Measurements from ENCODE around the gene TDRD3. TPM values are rescaled to one million over a fixed set of nuclear protein-coding genes. Genes with fewer than 3 reads are reported as not detected.
"Not testable (repeated sequence)": the region's sequence is repeated elsewhere in the genome, so short reads cannot be mapped to it uniquely, and the experiment has no call there.

The TDRD3 gene
- total RNA-seq, 8 experiments from 2014 or later = 12.7 to 42.5 (median 27.6) TPM

- H3K4me1 ChIP-seq (replicated peaks in 1 of 2); H3K4me3 ChIP-seq; H3K27ac ChIP-seq; ATAC-seq (replicated peaks in 6 of 8); in situ Hi-C loops (cut with MboI; ENCODE audit: low pct_unique_long_range_greater_than_20kb in 2 of 9, low sequenced_read_pairs in 9 of 9, unreplicated experiment in 9 of 9): not testable (repeated sequence)
- 40 to 97% (median 84%) methylated on average over 1 to 3 of the region's 3 CpGs; no CpG with 5 or more reads in 4 of the 10 experiments for WGBS, 10 experiments
Measured at GRCh38 chr13:60379282-60379681, 17.7 kb upstream of the TDRD3 start.

- peak in 1 of 8 experiments; percentile 53 for ATAC-seq (replicated peaks in 6 of 8)
- H3K4me3 ChIP-seq = no peak overlapping the region
- H3K27ac ChIP-seq = no peak overlapping the region
- WGBS, 10 experiments = 20 to 100% (median 74%) methylated on average over 1 to 3 of the region's 3 CpGs
- peaks cover 0 to 9% of the 10 kb centered on the region in 2 donors for H3K4me1 ChIP-seq (replicated peaks in 1 of 2)
- in situ Hi-C loops (cut with MboI; ENCODE audit: low pct_unique_long_range_greater_than_20kb in 2 of 9, low sequenced_read_pairs in 9 of 9, unreplicated experiment in 9 of 9) = no loop called here
Measured at GRCh38 chr13:60379837-60380565, 17.0 kb upstream of the TDRD3 start.

GRCh38 chr13:60384911-60385310, 12.1 kb upstream of the TDRD3 start:
- 50 to 90% (median 81%) methylated on average over 1 to 4 of the region's 4 CpGs for WGBS, 10 experiments
- in situ Hi-C loops (cut with MboI; ENCODE audit: low pct_unique_long_range_greater_than_20kb in 2 of 9, low sequenced_read_pairs in 9 of 9, unreplicated experiment in 9 of 9) = no loop called here
- no peak overlapping the region for H3K4me3 ChIP-seq
- H3K27ac ChIP-seq = no peak overlapping the region
- ATAC-seq (replicated peaks in 6 of 8) = no peak
- H3K4me1 ChIP-seq (replicated peaks in 1 of 2) = peaks cover 0 to 9% of the 10 kb centered on the region in 2 donors

- in situ Hi-C loops (cut with MboI; ENCODE audit: low pct_unique_long_range_greater_than_20kb in 2 of 9, low sequenced_read_pairs in 9 of 9, unreplicated experiment in 9 of 9) = no loop called here
- no peak for ATAC-seq (replicated peaks in 6 of 8)
- peaks cover 0 to 9% of the 10 kb centered on the region in 2 donors for H3K4me1 ChIP-seq (replicated peaks in 1 of 2)
- 5 to 85% (median 45%) methylated on average over 1 to 2 of the region's 2 CpGs for WGBS, 10 experiments
- no peak overlapping the region for H3K27ac ChIP-seq
- H3K4me3 ChIP-seq = no peak overlapping the region
Measured at GRCh38 chr13:60386250-60386649, 10.8 kb upstream of the TDRD3 start.

- H3K27ac ChIP-seq = no peak overlapping the region
- no peak overlapping the region for H3K4me3 ChIP-seq
- no peaks in the 10 kb centered on the region for H3K4me1 ChIP-seq (replicated peaks in 1 of 2)
- in situ Hi-C loops (cut with MboI; ENCODE audit: low pct_unique_long_range_greater_than_20kb in 2 of 9, low sequenced_read_pairs in 9 of 9, unreplicated experiment in 9 of 9) = no loop called here
- no peak for ATAC-seq (replicated peaks in 6 of 8)
- WGBS, 10 experiments = 17 to 88% (median 59%) methylated on average over 1 to 3 of the region's 3 CpGs; no CpG with 5 or more reads in 4 of the 10 experiments
Measured at GRCh38 chr13:60392131-60392530, 4.9 kb upstream of the TDRD3 start.

- H3K4me1 ChIP-seq (replicated peaks in 1 of 2) = peaks cover 10 to 14% of the 10 kb centered on the region in 2 donors
- H3K27ac ChIP-seq = peak overlapping the region; percentile 91 to 95
- in situ Hi-C loops (cut with MboI; ENCODE audit: low pct_unique_long_range_greater_than_20kb in 2 of 9, low sequenced_read_pairs in 9 of 9, unreplicated experiment in 9 of 9) = no loop called here
- 0 to 3% (median 0%) methylated on average over 1 to 18 of the region's 49 CpGs; no CpG with 5 or more reads in 1 of the 10 experiments for WGBS, 10 experiments
- ATAC-seq (replicated peaks in 6 of 8) = peak; percentile 76 to 85 (median 81)
- peak overlapping the region; percentile 54 to 81 (median 65) for H3K4me3 ChIP-seq
Measured at GRCh38 chr13:60395971-60396782, 843 bp upstream of the TDRD3 start.

GRCh38 chr13:60397704-60398378, 821 bp downstream of the TDRD3 start:
- Histone ChIP-seq H3K4me1 (replicated peaks in 1 of 2) (peaks cover 10 to 14% of the 10 kb centered on the region in 2 donors), H3K27ac (peak overlapping the region; percentile 91 to 95), H3K4me3 (peak overlapping the region; percentile 54 to 81 (median 65))
- ATAC-seq (replicated peaks in 6 of 8) = peak; percentile 40 to 56 (median 48)
- in situ Hi-C loops (cut with MboI; ENCODE audit: low pct_unique_long_range_greater_than_20kb in 2 of 9, low sequenced_read_pairs in 9 of 9, unreplicated experiment in 9 of 9) = no loop called here
- WGBS, 10 experiments = 0 to 2% (median 0%) methylated on average over 1 to 15 of the region's 43 CpGs

GRCh38 chr13:60398379-60398891, 1.4 kb downstream of the TDRD3 start:
- WGBS, 10 experiments = 33 to 79% (median 58%) methylated on average over 1 to 6 of the region's 6 CpGs
- no peak for ATAC-seq (replicated peaks in 6 of 8)
- Histone ChIP-seq H3K4me3 (peak overlapping the region; percentile 54 to 81 (median 65)), H3K4me1 (replicated peaks in 1 of 2) (peaks cover 10 to 14% of the 10 kb centered on the region in 2 donors), H3K27ac (peak overlapping the region; percentile 91 to 95)
- in situ Hi-C loops (cut with MboI; ENCODE audit: low pct_unique_long_range_greater_than_20kb in 2 of 9, low sequenced_read_pairs in 9 of 9, unreplicated experiment in 9 of 9) = no loop called here

GRCh38 chr13:60398907-60399589, 2.0 kb downstream of the TDRD3 start:
- peak overlapping the region in 1 of 5 donors; percentile 76 for H3K4me3 ChIP-seq
- H3K27ac ChIP-seq = no peak overlapping the region
- in situ Hi-C loops (cut with MboI; ENCODE audit: low pct_unique_long_range_greater_than_20kb in 2 of 9, low sequenced_read_pairs in 9 of 9, unreplicated experiment in 9 of 9) = no loop called here
- H3K4me1 ChIP-seq (replicated peaks in 1 of 2) = peaks cover 10 to 14% of the 10 kb centered on the region in 2 donors
- no peak for ATAC-seq (replicated peaks in 6 of 8)
- 20 to 90% (median 64%) methylated on average over 3 to 6 of the region's 6 CpGs for WGBS, 10 experiments

- in situ Hi-C loops (cut with MboI; ENCODE audit: low pct_unique_long_range_greater_than_20kb in 2 of 9, low sequenced_read_pairs in 9 of 9, unreplicated experiment in 9 of 9) = no loop called here
- Histone ChIP-seq H3K4me3 (no peak overlapping the region), H3K4me1 (replicated peaks in 1 of 2) (peaks cover 10 to 14% of the 10 kb centered on the region in 2 donors), H3K27ac (no peak overlapping the region)
- ATAC-seq (replicated peaks in 6 of 8) = peak in 1 of 8 experiments; percentile 1
Measured at GRCh38 chr13:60402022-60402421, 5.0 kb downstream of the TDRD3 start.

- no peak for ATAC-seq (replicated peaks in 6 of 8)
- no peak overlapping the region for H3K4me3 ChIP-seq
- H3K4me1 ChIP-seq (replicated peaks in 1 of 2) = no peaks in the 10 kb centered on the region
- 22 to 100% (median 100%) methylated on average over 1 of the region's 1 CpG for WGBS, 10 experiments
- in situ Hi-C loops (cut with MboI; ENCODE audit: low pct_unique_long_range_greater_than_20kb in 2 of 9, low sequenced_read_pairs in 9 of 9, unreplicated experiment in 9 of 9) = no loop called here
- no peak overlapping the region for H3K27ac ChIP-seq
Measured at GRCh38 chr13:60407095-60407494, 10.1 kb downstream of the TDRD3 start.

- H3K4me1 ChIP-seq (replicated peaks in 1 of 2); in situ Hi-C loops (cut with MboI; ENCODE audit: low pct_unique_long_range_greater_than_20kb in 2 of 9, low sequenced_read_pairs in 9 of 9, unreplicated experiment in 9 of 9); H3K4me3 ChIP-seq; ATAC-seq (replicated peaks in 6 of 8); H3K27ac ChIP-seq: not testable (repeated sequence)
- WGBS, 10 experiments = 88 to 100% (median 96%) methylated on average over 1 to 9 of the region's 11 CpGs; no CpG with 5 or more reads in 2 of the 10 experiments
Measured at GRCh38 chr13:60407852-60408251, 10.8 kb downstream of the TDRD3 start.

Data from motor neuron (in vitro differentiated cells).